ENCODE results near the gene PTPN2.
"Not testable (repeated sequence)": the region's sequence is repeated elsewhere in the genome, so short reads cannot be mapped to it uniquely, and the experiment has no call there.

PTPN2 gene

GRCh38 chr18:12904012-12904516 lies 20.0 kb upstream of the PTPN2 start:
- no peak overlapping the region for H4K8ac ChIP-seq (ENCODE audit: low read depth, low read length)
- no peak overlapping the region for H4K91ac ChIP-seq (ENCODE audit: low read depth, low read length)
- H2BK120ac ChIP-seq (ENCODE audit: insufficient read depth, low read length, poor library complexity) = no peak overlapping the region
- WGBS (ENCODE audit: extremely low coverage, insufficient coverage, insufficient read length) = no CpG with 5 or more reads among the region's 8 CpGs
- H3K4me3 ChIP-seq (ENCODE audit: low read depth, low read length) = no peak overlapping the region
- no peak overlapping the region for H3K27ac ChIP-seq (ENCODE audit: low read depth, low read length)
- H3K79me2 ChIP-seq (ENCODE audit: control insufficient read depth, insufficient read depth, low read length, poor library complexity) = no peaks in the 10 kb centered on the region
- no peaks in the 10 kb centered on the region for H3K27me3 ChIP-seq (ENCODE audit: insufficient read depth, low read length)
- no peaks in the 10 kb centered on the region for H3K4me1 ChIP-seq (ENCODE audit: control insufficient read depth in 1 of 2, insufficient read depth in 2 of 2, low read length in 2 of 2)
- no peaks in the 10 kb centered on the region for H3K9me3 ChIP-seq (ENCODE audit: insufficient read depth, low read depth, low read length)
- no peak overlapping the region for H3K14ac ChIP-seq (ENCODE audit: low read length)
- H4K12ac ChIP-seq (ENCODE audit: low read depth, low read length) = no peak overlapping the region
- H2BK12ac ChIP-seq (ENCODE audit: low read length) = no peak overlapping the region
- no peaks in the 10 kb centered on the region for H3K36me3 ChIP-seq (ENCODE audit: control insufficient read depth in 1 of 2, insufficient read depth in 2 of 2, low read length in 2 of 2)
- no peaks in the 10 kb centered on the region for H3K79me1 ChIP-seq (ENCODE audit: low read length)
- no peak overlapping the region for H3K23ac ChIP-seq (ENCODE audit: low read length)
- no peak overlapping the region for H3K18ac ChIP-seq (ENCODE audit: low read length)
- no peak overlapping the region for H3K9ac ChIP-seq (ENCODE audit: low read length)
- no peak overlapping the region for H2BK5ac ChIP-seq (ENCODE audit: low read depth, low read length, poor library complexity)
- H3K4me2 ChIP-seq (ENCODE audit: low read length) = no peak overlapping the region
- no peak overlapping the region for H3K4ac ChIP-seq (ENCODE audit: low read depth, low read length)
- H2AFZ ChIP-seq (ENCODE audit: insufficient read depth, low read length, poor library complexity) = no peak overlapping the region
- H2AK5ac ChIP-seq (ENCODE audit: low read length) = no peak overlapping the region
- peak; percentile 21 to 40 for DNase-seq

- H2AFZ ChIP-seq (ENCODE audit: insufficient read depth, low read length, poor library complexity); DNase-seq: not testable (repeated sequence)
- WGBS (ENCODE audit: extremely low coverage, insufficient coverage, insufficient read length) = no CpG with 5 or more reads among the region's 12 CpGs
Observed at GRCh38 chr18:12901208-12901607, 17.2 kb upstream of the PTPN2 start.

GRCh38 chr18:12896784-12897333 lies 12.8 kb upstream of the PTPN2 start:
- H3K27me3 ChIP-seq (ENCODE audit: insufficient read depth, low read length); H3K14ac ChIP-seq (ENCODE audit: low read length); H3K9me3 ChIP-seq (ENCODE audit: insufficient read depth, low read depth, low read length); H2BK12ac ChIP-seq (ENCODE audit: low read length); H2AFZ ChIP-seq (ENCODE audit: insufficient read depth, low read length, poor library complexity); H3K4me3 ChIP-seq (ENCODE audit: low read depth, low read length); H3K9ac ChIP-seq (ENCODE audit: low read length); H3K4me2 ChIP-seq (ENCODE audit: low read length); H3K27ac ChIP-seq (ENCODE audit: low read depth, low read length); H3K4ac ChIP-seq (ENCODE audit: low read depth, low read length); H3K79me1 ChIP-seq (ENCODE audit: low read length); H2BK120ac ChIP-seq (ENCODE audit: insufficient read depth, low read length, poor library complexity); H4K91ac ChIP-seq (ENCODE audit: low read depth, low read length); H3K36me3 ChIP-seq (ENCODE audit: control insufficient read depth in 1 of 2, insufficient read depth in 2 of 2, low read length in 2 of 2); H2BK5ac ChIP-seq (ENCODE audit: low read depth, low read length, poor library complexity); H3K4me1 ChIP-seq (ENCODE audit: control insufficient read depth in 1 of 2, insufficient read depth in 2 of 2, low read length in 2 of 2); H3K18ac ChIP-seq (ENCODE audit: low read length); H2AK5ac ChIP-seq (ENCODE audit: low read length); H4K12ac ChIP-seq (ENCODE audit: low read depth, low read length); H3K23ac ChIP-seq (ENCODE audit: low read length); H4K8ac ChIP-seq (ENCODE audit: low read depth, low read length); DNase-seq; H3K79me2 ChIP-seq (ENCODE audit: control insufficient read depth, insufficient read depth, low read length, poor library complexity): not testable (repeated sequence)
- WGBS (ENCODE audit: extremely low coverage, insufficient coverage, insufficient read length) = no CpG with 5 or more reads among the region's 51 CpGs

More at GRCh38 chr18:12901208-12901607, 17.2 kb upstream of the PTPN2 start:
- not testable (repeated sequence) for H2BK12ac ChIP-seq (ENCODE audit: low read length); H3K18ac ChIP-seq (ENCODE audit: low read length); H3K79me1 ChIP-seq (ENCODE audit: low read length); H3K9me3 ChIP-seq (ENCODE audit: insufficient read depth, low read depth, low read length); H3K36me3 ChIP-seq (ENCODE audit: control insufficient read depth in 1 of 2, insufficient read depth in 2 of 2, low read length in 2 of 2); H3K4me1 ChIP-seq (ENCODE audit: control insufficient read depth in 1 of 2, insufficient read depth in 2 of 2, low read length in 2 of 2); H4K8ac ChIP-seq (ENCODE audit: low read depth, low read length); H4K91ac ChIP-seq (ENCODE audit: low read depth, low read length); H3K4ac ChIP-seq (ENCODE audit: low read depth, low read length); H3K4me2 ChIP-seq (ENCODE audit: low read length); H2BK5ac ChIP-seq (ENCODE audit: low read depth, low read length, poor library complexity); H2BK120ac ChIP-seq (ENCODE audit: insufficient read depth, low read length, poor library complexity); H3K4me3 ChIP-seq (ENCODE audit: low read depth, low read length); H3K27me3 ChIP-seq (ENCODE audit: insufficient read depth, low read length); H3K9ac ChIP-seq (ENCODE audit: low read length); H3K79me2 ChIP-seq (ENCODE audit: control insufficient read depth, insufficient read depth, low read length, poor library complexity); H3K14ac ChIP-seq (ENCODE audit: low read length); H3K23ac ChIP-seq (ENCODE audit: low read length); H3K27ac ChIP-seq (ENCODE audit: low read depth, low read length); H4K12ac ChIP-seq (ENCODE audit: low read depth, low read length); H2AK5ac ChIP-seq (ENCODE audit: low read length)

GRCh38 chr18:12895626-12896025 lies 11.6 kb upstream of the PTPN2 start:
- Histone ChIP-seq H3K36me3 (ENCODE audit: control insufficient read depth in 1 of 2, insufficient read depth in 2 of 2, low read length in 2 of 2) (no peaks in the 10 kb centered on the region), H3K4me3 (ENCODE audit: low read depth, low read length) (no peak overlapping the region), H3K9me3 (ENCODE audit: insufficient read depth, low read depth, low read length) (no peaks in the 10 kb centered on the region), H2BK5ac (ENCODE audit: low read depth, low read length, poor library complexity) (no peak overlapping the region), H2AFZ (ENCODE audit: insufficient read depth, low read length, poor library complexity) (no peak overlapping the region), H2BK12ac (ENCODE audit: low read length) (no peak overlapping the region), H3K27ac (ENCODE audit: low read depth, low read length) (no peak overlapping the region), H4K91ac (ENCODE audit: low read depth, low read length) (no peak overlapping the region), H3K9ac (ENCODE audit: low read length) (no peak overlapping the region), H3K27me3 (ENCODE audit: insufficient read depth, low read length) (no peaks in the 10 kb centered on the region), H3K79me1 (ENCODE audit: low read length) (no peaks in the 10 kb centered on the region), H3K4me2 (ENCODE audit: low read length) (no peak overlapping the region), H3K14ac (ENCODE audit: low read length) (no peak overlapping the region), H3K79me2 (ENCODE audit: control insufficient read depth, insufficient read depth, low read length, poor library complexity) (no peaks in the 10 kb centered on the region), H2AK5ac (ENCODE audit: low read length) (no peak overlapping the region), H4K12ac (ENCODE audit: low read depth, low read length) (no peak overlapping the region), H3K4ac (ENCODE audit: low read depth, low read length) (no peak overlapping the region), H4K8ac (ENCODE audit: low read depth, low read length) (no peak overlapping the region), H3K23ac (ENCODE audit: low read length) (no peak overlapping the region), H3K4me1 (ENCODE audit: control insufficient read depth in 1 of 2, insufficient read depth in 2 of 2, low read length in 2 of 2) (no peaks in the 10 kb centered on the region), H2BK120ac (ENCODE audit: insufficient read depth, low read length, poor library complexity) (no peak overlapping the region), H3K18ac (ENCODE audit: low read length) (no peak overlapping the region)
- whole genome bisulfite sequencing (ENCODE audit: extremely low coverage, insufficient coverage, insufficient read length) = no CpG with 5 or more reads among the region's 2 CpGs
- no peak for DNase-seq

All from trophoblast cell (in vitro differentiated cells and primary cell).